Adrenal gland (tissue), 12 donors: ENCODE data around the gene FAM186B. TPM values are rescaled to one million over a fixed set of nuclear protein-coding genes. Genes with fewer than 3 reads are reported as not detected.

Experiments used
- DNase-seq, 7 donors: peaks; one replicate each; pipeline ENCODE4 v3.0.0-alpha.2; 2019 to 2020
- H3K27ac ChIP-seq, 5 donors: fragments of 200-600 bp; sonication (generic) in 4 of 5; 1 replicate in 3 of 5; 2 replicates in 2 of 5; pipeline versions ENCODE4 v1.5.1 to v1.8.0; 2016 to 2020; ENCODE audit warnings: mild to moderate bottlenecking in 1 of 5
- H3K27me3 ChIP-seq: fragments of 200-600 bp; 2 replicates; pipeline ENCODE4 v1.8.0; 2021
- H3K36me3 ChIP-seq, 2 donors: fragments of 200-600 bp; replicated peaks in 1 of 2; 1 replicate in 1 of 2; 2 replicates in 1 of 2; pipeline versions ENCODE4 v1.5.1 to v1.8.0; 2018 to 2022
- H3K4me1 ChIP-seq, 2 donors: fragments of 200-600 bp; replicated peaks in 1 of 2; 1 replicate in 1 of 2; 2 replicates in 1 of 2; pipeline versions ENCODE4 v1.5.1 to v1.8.0; 2018 to 2021
- H3K4me3 ChIP-seq, 4 donors: fragments of 200-600 bp; sonication (generic) in 3 of 4; one replicate each; pipeline ENCODE4 v1.5.1; 2016 to 2018
- H3K9me3 ChIP-seq, 3 donors: fragments of 200-600 bp; sonication (generic) in 1 of 3; replicated peaks in 1 of 3; 1 replicate in 2 of 3; 2 replicates in 1 of 3; pipeline versions ENCODE4 v1.5.1 to v1.8.0; 2016 to 2021
- POLR2A ChIP-seq, 2 donors: fragments of 450-650 bp; IDR thresholded peaks; one replicate each; pipeline ENCODE4 v1.6.1; 2017; ENCODE audit warnings: antibody characterized with exemption in 2 of 2, mild to moderate bottlenecking in 2 of 2, moderate library complexity in 1 of 2
- WGBS, 4 donors: extraction: QIAGEN DNeasy Blood & Tissue Kit in 2 of 4; methylation state at CpG; one replicate each; pipeline versions ENCODE4 v1.1.5 to v1.1.7; 2013 to 2017; 5-methylcytosine and 5-hydroxymethylcytosine counted together
- intact Hi-C, 2 donors: fragments of 100-400 bp; cut with DNase I; formaldehyde crosslinking; loops; one replicate each; pipeline versions ENCODE4 v1.14.1 to v1.15.0; 2022 to 2023
- polyA plus RNA-seq, 3 donors: library from polyadenylated mRNA; stranded (reverse); fragments of 200-250 nt in 2 of 3; fragments of 350-450 nt in 1 of 3; fragmentation: Illumina TruSeq in 1 of 3; extraction: RNeasy Lipid Tissue Mini Kit (QIAGEN cat#74804) in 1 of 3; gene quantifications; one replicate each; pipeline ENCODE4 v1.2.3, GENCODE V29; 2013 to 2014
- total RNA-seq, 9 donors: library from RNA; depleted of rRNA in 4 of 9; stranded (reverse); fragments of >200 nt in 4 of 9; fragments of 120-200 nt in 1 of 9; fragmentation: NEBNext Ultra II Directional in 1 of 9; extraction: Animal tissue kit (Norgen Biotek cat#: 25700) in 1 of 9; gene quantifications; one replicate each; pipeline versions ENCODE4 v1.1.0 to v1.2.4, GENCODE V29; 2013 to 2023
- TF ChIP-seq, protein P1 (sequence below), 6 experiments: fragments of 450-650 bp in 4 of 6; fragments of 200-600 bp in 2 of 6; sonication (generic) in 1 of 6; IDR thresholded peaks; 1 replicate in 5 of 6; 2 replicates in 1 of 6; pipeline versions ENCODE4 v1.5.1 to v1.8.0; 2016 to 2021; ENCODE audit warnings: antibody characterized with exemption in 6 of 6, mild to moderate bottlenecking in 2 of 6, moderate library complexity in 1 of 6
- donor health status: healthy with polysubstance abuse.
- donor health status: Bipolar disorder and iron deficiency.
- donor health status: DM: yes; HTN: yes; CAD: no.
- donor health status: DM: no; HTN: no; CAD: no.
- donor health status: DM: no; HTN: no; CAD: no.
- donor health status: DM: yes; HTN: yes; CAD: no.

FAM186B gene
- total and polyA plus RNA-seq, 12 donors = 0.29 to 2.3 (median 1.0) TPM; not detected in 1

GRCh38 chr12:49577589-49578315 lies 27.7 kb downstream of the FAM186B start:
- 76 to 85% (median 83%) methylated on average over 9 of the region's 9 CpGs for WGBS, 4 donors

DNA sequence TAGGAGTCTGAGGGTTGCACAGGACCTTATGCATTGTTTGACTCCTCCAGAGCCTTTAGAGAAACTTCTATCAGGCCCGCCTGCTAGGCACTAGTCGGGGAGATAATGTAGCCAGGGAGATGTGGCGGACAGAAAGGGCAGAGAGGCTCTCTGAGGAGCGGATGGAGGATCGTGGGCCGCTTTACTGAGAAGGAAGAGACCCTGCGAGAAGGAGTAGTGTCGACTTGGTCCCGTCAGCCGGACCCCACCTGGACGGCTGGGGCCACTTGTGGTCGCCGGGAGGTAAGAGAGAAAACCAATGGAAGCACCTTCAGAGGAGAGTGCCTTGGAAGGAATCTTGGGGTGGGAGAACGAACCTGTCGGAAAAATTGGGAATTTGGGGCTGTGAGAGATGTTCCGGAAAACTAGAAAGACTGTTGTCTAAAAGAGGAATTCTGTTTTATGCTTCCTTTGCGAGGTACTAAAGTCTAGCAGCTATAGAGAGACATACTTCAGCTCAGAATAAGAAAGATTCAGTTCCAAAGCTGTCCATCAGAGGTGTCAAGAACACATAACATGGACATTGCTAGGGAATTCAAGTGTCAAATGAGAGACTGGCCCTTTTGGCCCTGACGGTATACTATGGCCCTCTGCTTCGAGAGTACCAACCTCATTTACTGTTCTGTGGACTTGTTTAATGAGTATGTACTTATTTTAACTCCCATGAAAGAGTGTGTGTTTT lies 36.8 kb downstream of the FAM186B start:
- Histone ChIP-seq H3K36me3 (peaks cover 0 to 25% of the 10 kb centered on the region in 2 donors), H3K27me3 (no peaks in the 10 kb centered on the region), H3K4me1 (peaks cover 9 to 21% of the 10 kb centered on the region in 2 donors), H3K27ac (peak overlapping the region in 1 of 5 donors; percentile 95), H3K9me3 (no peaks in the 10 kb centered on the region), H3K4me3 (peak overlapping the region; percentile 76 to 86 (median 80))
- intact Hi-C loops = no loop called here
- peak in 1 of 7 donors; percentile 8 for DNase-seq
- WGBS, 4 donors = 2 to 4% (median 2%) methylated on average over 19 of the region's 19 CpGs
- TF ChIP-seq, protein P1, sequence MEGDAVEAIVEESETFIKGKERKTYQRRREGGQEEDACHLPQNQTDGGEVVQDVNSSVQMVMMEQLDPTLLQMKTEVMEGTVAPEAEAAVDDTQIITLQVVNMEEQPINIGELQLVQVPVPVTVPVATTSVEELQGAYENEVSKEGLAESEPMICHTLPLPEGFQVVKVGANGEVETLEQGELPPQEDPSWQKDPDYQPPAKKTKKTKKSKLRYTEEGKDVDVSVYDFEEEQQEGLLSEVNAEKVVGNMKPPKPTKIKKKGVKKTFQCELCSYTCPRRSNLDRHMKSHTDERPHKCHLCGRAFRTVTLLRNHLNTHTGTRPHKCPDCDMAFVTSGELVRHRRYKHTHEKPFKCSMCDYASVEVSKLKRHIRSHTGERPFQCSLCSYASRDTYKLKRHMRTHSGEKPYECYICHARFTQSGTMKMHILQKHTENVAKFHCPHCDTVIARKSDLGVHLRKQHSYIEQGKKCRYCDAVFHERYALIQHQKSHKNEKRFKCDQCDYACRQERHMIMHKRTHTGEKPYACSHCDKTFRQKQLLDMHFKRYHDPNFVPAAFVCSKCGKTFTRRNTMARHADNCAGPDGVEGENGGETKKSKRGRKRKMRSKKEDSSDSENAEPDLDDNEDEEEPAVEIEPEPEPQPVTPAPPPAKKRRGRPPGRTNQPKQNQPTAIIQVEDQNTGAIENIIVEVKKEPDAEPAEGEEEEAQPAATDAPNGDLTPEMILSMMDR (IDR thresholded peaks at IDR 0.05) = no peak
- TF ChIP-seq POLR2A (IDR thresholded peaks at IDR 0.05) = no peak

More at GRCh38 chr12:49577589-49578315, 27.7 kb downstream of the FAM186B start:
- no peak overlapping the region for H3K4me3 ChIP-seq
- H3K36me3 ChIP-seq = no peaks in the 10 kb centered on the region
- H3K27ac ChIP-seq = no peak overlapping the region
- TF ChIP-seq, protein P1 (IDR thresholded peaks at IDR 0.05) = no peak
- no peak for TF ChIP-seq POLR2A (IDR thresholded peaks at IDR 0.05)
- DNase-seq = no peak
- H3K9me3 ChIP-seq = no peaks in the 10 kb centered on the region
- intact Hi-C loops = no loop called here
- no peaks in the 10 kb centered on the region for H3K4me1 ChIP-seq
- no peaks in the 10 kb centered on the region for H3K27me3 ChIP-seq

- intact Hi-C loops = no loop called here
- 0 to 1% (median 0%) methylated on average over 34 to 54 of the region's 54 CpGs for WGBS, 4 donors
- peak in 1 of 2 donors; percentile 33 for TF ChIP-seq POLR2A (IDR thresholded peaks at IDR 0.05)
- TF ChIP-seq, protein P1 (IDR thresholded peaks at IDR 0.05) = no peak
- peaks cover 9 to 21% of the 10 kb centered on the region in 2 donors for H3K4me1 ChIP-seq
- peak within 1 kb of the TSS; percentile 58 to 95 (median 73) for H3K27ac ChIP-seq
- no peaks in the 10 kb centered on the region for H3K27me3 ChIP-seq
- peak within 1 kb of the TSS; percentile 76 to 86 (median 80) for H3K4me3 ChIP-seq
- peak; percentile 85 to 95 (median 87) for DNase-seq
- H3K9me3 ChIP-seq = no peaks in the 10 kb centered on the region
- peaks cover 0 to 33% of the 10 kb centered on the region in 2 donors for H3K36me3 ChIP-seq
Observed at GRCh38 chr12:49567611-49568441, 37.6 kb downstream of the FAM186B start, which contains the start of gene MCRS1. MCRS1 (minus strand) TSS chr12:49568142; CDS start chr12:49566731, 1,411 bp downstream.

DNA sequence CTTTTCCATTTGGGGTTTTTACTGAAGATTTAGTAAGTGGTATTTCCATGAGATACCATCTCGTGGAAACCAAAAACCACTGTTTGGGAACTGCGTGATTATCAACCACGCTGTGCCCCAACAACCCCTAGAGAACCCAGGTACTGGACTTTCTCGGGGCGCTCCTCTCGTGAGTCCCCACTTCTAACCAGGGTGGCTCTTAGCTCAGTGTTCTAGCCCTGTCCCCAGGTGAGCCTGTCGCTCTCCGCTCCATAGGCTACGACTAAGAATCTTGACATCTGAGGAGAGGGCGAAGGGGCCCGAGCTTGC lies 38.2 kb downstream of the FAM186B start:
- WGBS, 4 donors = 2 to 12% (median 5%) methylated on average over 7 to 11 of the region's 11 CpGs
- intact Hi-C loops = no loop called here
- H3K4me3 ChIP-seq = peak overlapping the region; percentile 76 to 86 (median 80)
- H3K4me1 ChIP-seq = peaks cover 9 to 21% of the 10 kb centered on the region in 2 donors
- H3K36me3 ChIP-seq = peaks cover 0 to 38% of the 10 kb centered on the region in 2 donors
- DNase-seq = no peak
- no peaks in the 10 kb centered on the region for H3K27me3 ChIP-seq
- TF ChIP-seq POLR2A (IDR thresholded peaks at IDR 0.05) = no peak
- TF ChIP-seq, protein P1 (IDR thresholded peaks at IDR 0.05) = no peak
- H3K27ac ChIP-seq = peak overlapping the region in 1 of 5 donors; percentile 95
- no peaks in the 10 kb centered on the region for H3K9me3 ChIP-seq
